SU-DHL-6 (cell line): ENCODE data around the gene JPH4.

Experiments used
- H2AFZ ChIP-seq: fragments of 200-600 bp; sonication (generic); 2 replicates; pipeline ENCODE4 v1.6.1; 2014; ENCODE audit warnings: low read depth, mild to moderate bottlenecking, moderate library complexity, mixed read lengths, antibody characterized with exemption, low read length; ENCODE audit not compliant: severe bottlenecking
- H3F3A ChIP-seq: fragments of 200-600 bp; shearing (Covaris generic); 2 replicates; pipeline ENCODE4 v1.6.0; 2016; ENCODE audit warnings: antibody characterized with exemption, mild to moderate bottlenecking; ENCODE audit not compliant: insufficient read depth
- H3K27ac ChIP-seq: fragments of 200-600 bp; sonication (generic); 2 replicates; pipeline ENCODE4 v1.5.1; 2016; ENCODE audit warnings: low read depth, mild to moderate bottlenecking, low read length, moderate library complexity, mixed read lengths
- H3K27me3 ChIP-seq: fragments of 200-600 bp; sonication (generic), shearing (Covaris generic); 2 replicates; pipeline ENCODE4 v1.6.0; 2014; ENCODE audit warnings: mild to moderate bottlenecking, low read length
- H3K36me3 ChIP-seq: fragments of 200-600 bp; sonication (generic); 2 replicates; pipeline ENCODE4 v1.6.1; 2014; ENCODE audit warnings: mild to moderate bottlenecking, low read length, mixed read lengths
- H3K4me2 ChIP-seq: fragments of 300-600, 200-600 bp; shearing (Covaris generic), sonication (generic); 2 replicates; pipeline ENCODE4 v1.6.0; 2014; ENCODE audit warnings: low read length, low read depth, mild to moderate bottlenecking; ENCODE audit not compliant: poor library complexity, severe bottlenecking
- H3K4me3 ChIP-seq: fragments of 200-600 bp; sonication (generic); 2 replicates; pipeline ENCODE4 v1.5.1; 2014; ENCODE audit warnings: antibody characterized with exemption, low read length, mild to moderate bottlenecking, mixed read lengths; ENCODE audit not compliant: insufficient read depth, poor library complexity, severe bottlenecking
- H3K79me2 ChIP-seq: fragments of 200-600 bp; sonication (generic); 2 replicates; pipeline ENCODE4 v1.6.1; 2014; ENCODE audit warnings: mild to moderate bottlenecking, low read length, moderate library complexity; ENCODE audit not compliant: insufficient read depth
- H3K9ac ChIP-seq: fragments of 200-600 bp; sonication (generic); 2 replicates; pipeline ENCODE4 v1.7.0; 2014; ENCODE audit warnings: mild to moderate bottlenecking, low read length
- H3K9me2 ChIP-seq: fragments of 200-600 bp; sonication (generic); replicated peaks from 2 replicates; pipeline ENCODE4 v1.6.1; 2014; ENCODE audit warnings: low read length; ENCODE audit not compliant: insufficient read depth
- H3K9me3 ChIP-seq: fragments of 200-600 bp; sonication (generic); 2 replicates; pipeline ENCODE4 v1.6.1; 2014; ENCODE audit warnings: low read length, mixed read lengths; ENCODE audit not compliant: insufficient read depth
- H4K20me1 ChIP-seq: fragments of 200-600 bp; sonication (generic); 2 replicates; pipeline ENCODE4 v1.6.1; 2014; ENCODE audit warnings: low read depth, mild to moderate bottlenecking, antibody characterized with exemption, low read length, moderate library complexity, mixed read lengths
- EZH2phosphoT487 ChIP-seq: fragments of 200-600 bp; sonication (generic), shearing (Covaris generic); conservative IDR thresholded peaks from 2 replicates; pipeline ENCODE4 v1.6.1; 2018; ENCODE audit warnings: mild to moderate bottlenecking, antibody characterized with exemption, low read length, moderate library complexity, mixed read lengths
- TF ChIP-seq, protein P1 (sequence below): fragments of 200-600 bp; sonication (generic); IDR thresholded peaks from one replicate; pipeline ENCODE4 v1.5.1; 2017; ENCODE audit warnings: antibody characterized with exemption, mild to moderate bottlenecking, low read length, moderate library complexity; ENCODE audit not compliant: insufficient read depth, poor library complexity, severe bottlenecking

JPH4 gene

GRCh38 chr14:23531391-23531790, 47.2 kb downstream of the JPH4 start:
- Histone ChIP-seq H3K9me3 (no peaks in the 10 kb centered on the region), H2AFZ (no peak overlapping the region), H3K4me3 (no peak overlapping the region), H3K79me2 (no peaks in the 10 kb centered on the region), H3K9ac (no peak overlapping the region), H3K27me3 (no peaks in the 10 kb centered on the region), H3K27ac (no peak overlapping the region), H4K20me1 (no peaks in the 10 kb centered on the region), H3K36me3 (no peaks in the 10 kb centered on the region), H3K4me2 (no peak overlapping the region), H3F3A (no peaks in the 10 kb centered on the region), H3K9me2 (no peaks in the 10 kb centered on the region)
- TF ChIP-seq, protein P1, sequence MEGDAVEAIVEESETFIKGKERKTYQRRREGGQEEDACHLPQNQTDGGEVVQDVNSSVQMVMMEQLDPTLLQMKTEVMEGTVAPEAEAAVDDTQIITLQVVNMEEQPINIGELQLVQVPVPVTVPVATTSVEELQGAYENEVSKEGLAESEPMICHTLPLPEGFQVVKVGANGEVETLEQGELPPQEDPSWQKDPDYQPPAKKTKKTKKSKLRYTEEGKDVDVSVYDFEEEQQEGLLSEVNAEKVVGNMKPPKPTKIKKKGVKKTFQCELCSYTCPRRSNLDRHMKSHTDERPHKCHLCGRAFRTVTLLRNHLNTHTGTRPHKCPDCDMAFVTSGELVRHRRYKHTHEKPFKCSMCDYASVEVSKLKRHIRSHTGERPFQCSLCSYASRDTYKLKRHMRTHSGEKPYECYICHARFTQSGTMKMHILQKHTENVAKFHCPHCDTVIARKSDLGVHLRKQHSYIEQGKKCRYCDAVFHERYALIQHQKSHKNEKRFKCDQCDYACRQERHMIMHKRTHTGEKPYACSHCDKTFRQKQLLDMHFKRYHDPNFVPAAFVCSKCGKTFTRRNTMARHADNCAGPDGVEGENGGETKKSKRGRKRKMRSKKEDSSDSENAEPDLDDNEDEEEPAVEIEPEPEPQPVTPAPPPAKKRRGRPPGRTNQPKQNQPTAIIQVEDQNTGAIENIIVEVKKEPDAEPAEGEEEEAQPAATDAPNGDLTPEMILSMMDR: no peak
- no peak for TF ChIP-seq EZH2phosphoT487

DNA sequence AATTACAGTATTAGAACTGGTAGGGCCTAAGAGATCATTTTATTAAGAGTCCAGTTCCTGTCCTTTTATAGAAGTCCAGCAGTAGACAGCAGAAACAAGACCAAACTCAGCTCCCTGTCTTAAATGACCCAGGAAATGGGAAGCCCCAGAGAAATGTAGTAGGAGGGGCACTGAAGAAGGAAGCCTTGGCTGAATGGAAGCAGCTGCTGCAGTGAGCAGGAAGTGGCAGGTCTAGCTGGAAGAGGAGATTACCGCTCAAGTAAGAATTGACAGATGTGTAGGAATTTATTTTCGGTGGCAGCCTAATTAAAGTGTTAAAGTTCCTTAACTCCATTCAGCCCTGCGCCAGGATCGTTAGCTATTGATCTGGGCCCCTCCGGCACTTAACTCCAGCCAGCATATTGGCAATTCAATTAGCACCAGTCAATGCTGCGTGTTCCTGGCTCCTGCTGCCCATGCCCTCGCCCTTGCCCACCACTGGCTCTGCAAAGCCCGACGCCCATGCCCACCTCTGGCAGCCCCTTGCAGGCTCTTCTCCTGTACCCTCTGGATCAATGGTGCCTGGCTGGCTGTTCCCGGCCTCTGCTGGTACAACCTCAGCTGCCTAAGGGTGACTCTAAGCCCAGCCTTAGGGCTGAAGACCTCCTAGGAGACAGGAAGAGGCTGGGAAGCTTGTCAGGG, 48.1 kb downstream of the JPH4 start:
- H3K4me3 ChIP-seq: no peak overlapping the region
- no peak overlapping the region for H3K4me2 ChIP-seq
- no peaks in the 10 kb centered on the region for H3K9me3 ChIP-seq
- no peaks in the 10 kb centered on the region for H3K27me3 ChIP-seq
- no peak overlapping the region for H3K27ac ChIP-seq
- H3K79me2 ChIP-seq: no peaks in the 10 kb centered on the region
- H3F3A ChIP-seq: no peaks in the 10 kb centered on the region
- no peaks in the 10 kb centered on the region for H3K36me3 ChIP-seq
- no peak overlapping the region for H2AFZ ChIP-seq
- no peaks in the 10 kb centered on the region for H3K9me2 ChIP-seq
- no peak for TF ChIP-seq EZH2phosphoT487
- TF ChIP-seq, protein P1: no peak
- no peaks in the 10 kb centered on the region for H4K20me1 ChIP-seq
- no peak overlapping the region for H3K9ac ChIP-seq

GRCh38 chr14:23529016-23529415, 49.6 kb downstream of the JPH4 start:
- Histone ChIP-seq H3K79me2 (no peaks in the 10 kb centered on the region), H3K9me3 (no peaks in the 10 kb centered on the region), H3K36me3 (no peaks in the 10 kb centered on the region), H3K4me3 (no peak overlapping the region), H3F3A (no peaks in the 10 kb centered on the region), H3K27me3 (no peaks in the 10 kb centered on the region), H4K20me1 (no peaks in the 10 kb centered on the region), H3K27ac (no peak overlapping the region), H3K9me2 (no peaks in the 10 kb centered on the region), H3K9ac (no peak overlapping the region), H2AFZ (no peak overlapping the region), H3K4me2 (no peak overlapping the region)
- TF ChIP-seq, protein P1: no peak
- no peak for TF ChIP-seq EZH2phosphoT487
